GM21737 (cell line): ENCODE measurements around the gene LRP6.
"Not testable (repeated sequence)": the region's sequence is repeated elsewhere in the genome, so short reads cannot be mapped to it uniquely, and the experiment has no call there.

ENCODE experiments used
- ATAC-seq: cut with Tn5 transposase; IDR thresholded peaks from one replicate; pipeline ENCODE4 v1.9.1; 2021; ENCODE audit warnings: mild to moderate bottlenecking, moderate library complexity; ENCODE audit not compliant: unreplicated experiment

Gene LRP6

DNA sequence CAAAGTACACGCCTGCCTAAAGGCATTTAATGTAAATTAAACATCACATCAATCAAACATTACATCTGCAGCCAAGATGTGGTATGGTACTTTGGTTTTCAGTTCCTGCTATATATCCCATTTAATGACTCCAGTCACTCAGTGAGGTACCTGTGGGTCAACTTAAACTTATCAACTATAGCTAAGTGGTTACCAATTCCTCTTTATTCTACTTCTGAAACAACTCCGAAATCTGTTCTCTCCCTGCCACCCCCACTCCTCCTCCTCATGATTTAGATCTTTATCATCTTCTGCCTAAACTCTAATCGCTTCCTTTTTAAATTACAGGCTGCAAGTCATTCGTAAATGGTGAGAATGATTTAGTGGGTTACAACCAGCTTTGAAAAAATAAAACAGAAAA is 138.2 kb downstream of the LRP6 start:
- no peak for ATAC-seq

DNA sequence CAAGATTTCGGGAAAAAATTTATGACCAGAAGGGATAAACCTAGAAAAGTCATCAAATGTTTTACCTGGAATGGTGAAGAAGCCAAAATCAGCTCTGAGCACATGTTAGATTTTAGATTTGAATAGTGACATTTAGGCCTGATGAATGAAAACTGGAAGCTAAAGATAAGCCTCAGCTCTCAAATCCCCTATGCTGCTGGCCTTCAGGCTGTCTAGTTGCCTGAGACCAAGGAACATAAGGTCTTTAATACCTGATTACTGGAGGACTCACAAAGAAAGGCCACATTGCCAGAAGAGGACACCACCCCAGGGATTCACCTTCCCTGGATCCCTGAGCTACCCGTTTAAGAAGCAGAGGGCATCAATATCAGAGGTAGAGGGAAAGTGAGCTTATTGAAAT is 139.5 kb downstream of the LRP6 start:
- no peak for ATAC-seq

DNA sequence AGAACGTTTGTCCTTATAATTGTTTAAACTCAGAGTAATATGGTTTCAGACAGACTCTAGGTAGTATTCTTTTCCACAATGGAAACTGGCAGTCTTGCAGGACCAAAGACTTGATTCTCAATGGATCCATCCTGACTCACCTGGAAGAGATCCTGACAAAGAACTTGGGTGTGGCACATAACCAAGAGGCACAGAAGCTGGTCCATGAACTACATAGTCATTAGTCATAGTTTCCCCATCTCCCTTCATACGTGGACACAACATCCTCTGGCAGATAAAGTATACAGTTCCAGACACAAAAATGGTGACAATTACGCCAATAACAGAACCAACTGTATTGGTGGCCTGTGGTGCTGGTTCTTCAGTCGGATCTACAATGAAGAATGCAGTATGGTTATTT is 140.3 kb downstream of the LRP6 start:
- no peak for ATAC-seq

DNA sequence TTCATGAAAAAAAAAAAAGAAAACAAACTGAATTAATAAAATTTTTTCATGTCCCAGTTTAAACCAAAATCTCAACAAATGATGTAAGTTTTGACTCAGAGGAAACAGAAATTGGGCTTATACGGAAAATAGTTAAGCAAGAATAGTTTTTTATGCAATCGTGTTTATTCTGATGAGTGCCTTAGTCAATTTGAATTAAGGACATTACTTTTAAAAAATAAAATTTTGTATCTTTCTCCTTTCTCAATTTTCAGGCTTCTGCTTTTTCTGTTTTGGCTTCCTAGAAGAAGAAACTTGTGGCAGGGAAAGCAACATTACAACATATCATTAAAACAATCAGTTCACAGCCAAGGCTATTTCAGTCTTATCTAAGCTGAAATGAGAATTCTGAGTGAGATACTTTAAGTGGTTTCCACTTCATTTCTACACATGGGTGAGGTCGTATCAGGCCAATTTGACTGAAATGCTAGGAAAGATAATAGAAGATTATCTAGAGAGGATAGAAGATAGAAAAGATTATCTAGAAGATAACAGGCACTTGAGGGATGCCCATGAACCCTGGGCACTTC is 143.7 kb downstream of the LRP6 start:
- no peak for ATAC-seq

DNA sequence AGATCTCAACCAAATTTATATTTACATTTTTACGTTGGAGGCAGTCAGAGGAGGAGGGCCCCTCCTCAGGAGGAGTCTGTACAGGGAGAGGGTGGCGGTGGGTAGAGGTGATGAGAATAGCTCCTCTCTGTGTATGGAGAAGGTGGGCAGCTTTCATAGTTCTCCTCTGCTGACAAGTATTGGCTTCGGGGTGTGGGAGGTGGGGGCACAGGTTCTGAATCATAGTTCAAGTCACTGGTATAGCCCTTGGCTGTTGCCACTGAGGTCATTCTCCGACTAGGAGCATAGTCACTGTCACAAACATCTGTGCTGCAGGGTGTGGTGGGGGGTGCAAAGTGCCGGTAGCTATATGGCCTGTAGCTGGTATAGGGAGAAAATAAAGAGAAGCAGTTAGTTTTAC is 145.8 kb downstream of the LRP6 start:
- no peak for ATAC-seq

DNA sequence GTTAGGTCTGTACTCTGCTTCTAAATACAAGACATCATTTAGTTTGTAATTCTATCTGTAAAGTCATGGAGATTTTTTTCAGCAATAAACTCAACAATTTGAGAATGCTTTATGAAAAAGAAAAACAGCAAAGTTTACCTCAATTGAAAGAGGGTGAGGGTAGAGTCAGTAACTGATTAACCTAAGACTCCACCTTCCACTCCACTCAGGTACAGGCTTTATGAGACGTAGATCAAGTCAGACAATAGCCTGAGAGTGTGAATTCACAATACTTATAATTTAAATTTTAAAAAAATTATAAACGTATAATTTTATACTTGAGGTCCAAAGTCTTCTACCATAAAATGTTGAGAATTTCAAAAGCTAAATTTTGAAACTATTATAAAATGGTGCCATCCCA is 150.2 kb downstream of the LRP6 start:
- no peak for ATAC-seq

DNA sequence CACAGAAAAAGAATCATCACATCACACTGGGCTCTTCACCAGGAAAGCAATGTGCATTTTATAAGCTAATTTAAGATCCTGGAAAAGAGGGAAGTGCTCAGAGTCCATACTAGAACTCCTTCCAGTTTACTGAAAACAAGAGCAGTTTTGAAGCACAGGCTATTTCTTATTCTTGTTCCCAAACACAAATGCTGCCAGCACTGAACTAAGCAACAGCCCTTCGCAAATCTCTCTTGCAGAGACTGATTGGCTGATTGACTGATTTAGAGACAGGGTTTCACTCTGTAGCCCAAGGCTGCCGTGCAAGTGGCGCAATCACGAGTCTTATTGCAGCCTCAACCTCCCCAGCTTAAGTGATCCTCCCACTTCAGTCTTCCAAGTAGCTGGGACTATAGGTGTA is 151.3 kb downstream of the LRP6 start:
- ATAC-seq = no peak

DNA sequence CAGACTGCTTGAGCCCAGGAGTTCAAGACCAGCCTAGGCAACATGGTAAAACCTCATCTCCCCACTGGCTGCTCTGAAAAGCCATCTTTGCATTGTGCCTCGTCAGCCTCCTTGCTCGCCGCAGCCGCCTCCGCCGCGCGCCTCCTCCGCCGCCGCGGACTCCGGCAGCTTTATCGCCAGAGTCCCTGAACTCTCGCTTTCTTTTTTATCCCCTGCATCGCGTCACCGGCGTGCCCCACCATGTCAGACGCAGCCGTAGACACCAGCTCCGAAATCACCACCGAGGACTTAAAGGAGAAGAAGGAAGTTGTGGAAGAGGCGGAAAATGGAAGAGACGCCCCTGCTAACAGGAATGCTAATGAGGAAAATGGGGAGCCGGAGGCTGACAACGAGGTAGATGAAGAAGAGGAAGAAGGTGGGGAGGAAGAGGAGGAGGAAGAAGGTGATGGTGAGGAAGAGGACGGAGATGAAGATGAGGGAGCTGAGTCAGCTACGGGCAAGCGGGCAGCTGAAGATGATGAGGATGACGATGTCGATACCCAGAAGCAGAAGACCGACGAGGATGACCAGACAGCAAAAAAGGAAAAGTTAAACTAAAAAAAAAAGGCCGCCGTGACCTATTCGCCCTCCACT is 155.8 kb downstream of the LRP6 start:
- ATAC-seq = not testable (repeated sequence)

DNA sequence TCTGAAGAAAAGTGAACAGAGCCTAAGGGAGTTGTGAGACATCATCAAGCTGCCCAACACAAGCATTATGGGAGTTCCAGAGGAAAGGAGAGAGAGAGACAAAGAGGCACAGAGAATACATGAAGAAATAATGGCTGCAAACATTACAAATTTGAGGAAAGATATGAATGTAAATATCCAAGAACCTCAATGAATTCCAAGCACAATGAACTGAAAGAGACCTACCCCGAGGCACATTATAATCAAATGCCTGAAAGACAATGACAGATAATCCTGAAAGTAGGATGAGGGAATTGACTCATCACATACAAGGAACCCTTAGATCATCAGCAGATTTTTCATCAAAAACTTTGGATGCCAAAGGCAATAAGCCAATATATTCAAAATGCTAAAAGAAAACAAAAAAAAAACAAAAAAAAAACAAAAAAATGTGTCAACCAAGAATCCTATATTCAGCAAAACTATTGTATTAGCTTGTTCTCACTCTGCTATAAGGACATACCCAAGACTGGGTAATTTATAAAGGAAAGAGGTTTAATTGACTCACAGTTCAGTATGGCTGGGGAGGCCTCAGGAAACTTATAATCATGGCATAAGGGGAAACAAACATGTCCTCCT is 158.3 kb downstream of the LRP6 start:
- no peak for ATAC-seq

DNA sequence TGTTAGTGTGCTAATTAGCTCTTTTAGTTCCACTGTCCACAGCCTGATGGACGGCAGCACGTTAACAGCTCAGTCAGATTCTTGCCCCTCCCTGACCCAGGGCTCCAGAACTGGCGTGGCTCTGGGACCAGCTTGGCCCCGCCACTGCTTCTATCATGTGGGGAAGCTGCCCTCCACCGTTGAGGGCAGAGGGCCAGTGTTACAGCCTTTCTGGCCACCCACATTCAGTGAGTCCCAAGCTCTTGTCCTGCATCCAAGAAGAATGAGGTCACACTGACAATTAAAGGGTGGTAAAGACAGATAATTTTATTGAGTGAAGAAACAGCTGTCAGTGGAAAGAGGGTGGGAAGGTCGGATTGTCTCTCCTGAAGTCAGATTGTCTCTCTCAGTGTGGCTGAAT is 159.2 kb downstream of the LRP6 start:
- ATAC-seq = no peak

DNA sequence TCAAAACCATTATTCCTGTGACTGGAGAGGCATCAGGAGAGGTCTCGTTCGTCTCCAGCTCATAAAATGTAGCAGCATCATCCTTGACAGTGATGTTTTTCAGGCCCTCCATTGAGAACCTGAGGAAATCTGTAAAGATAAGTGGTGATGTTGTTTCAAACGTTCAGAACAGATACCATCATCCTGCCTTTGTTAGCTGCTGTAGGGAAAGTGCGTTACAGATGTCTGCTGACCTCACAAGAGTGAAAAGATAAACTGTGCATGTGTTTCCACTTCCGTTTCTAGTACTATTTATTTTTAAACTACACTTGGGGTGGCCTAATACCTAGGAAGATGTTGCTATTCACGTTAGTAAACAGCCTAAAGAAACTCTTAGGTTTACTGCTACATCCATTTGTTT is 167.7 kb downstream of the LRP6 start:
- no peak for ATAC-seq

DNA sequence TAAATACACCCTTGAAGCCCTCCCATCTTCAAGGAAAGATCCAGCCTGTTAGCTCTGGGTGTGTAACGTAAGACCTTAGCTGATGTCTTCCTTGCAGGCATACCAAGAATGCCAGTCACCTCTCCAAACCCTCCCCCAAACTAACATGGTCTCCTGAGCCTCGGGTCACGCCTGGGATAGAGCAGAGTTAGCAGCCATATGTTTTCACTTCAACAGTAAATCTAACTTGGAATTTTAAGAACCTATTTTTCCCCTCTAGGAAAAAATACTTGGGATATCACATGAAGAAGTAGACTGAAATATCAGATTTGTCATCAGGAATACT is 168.2 kb downstream of the LRP6 start:
- no peak for ATAC-seq

DNA sequence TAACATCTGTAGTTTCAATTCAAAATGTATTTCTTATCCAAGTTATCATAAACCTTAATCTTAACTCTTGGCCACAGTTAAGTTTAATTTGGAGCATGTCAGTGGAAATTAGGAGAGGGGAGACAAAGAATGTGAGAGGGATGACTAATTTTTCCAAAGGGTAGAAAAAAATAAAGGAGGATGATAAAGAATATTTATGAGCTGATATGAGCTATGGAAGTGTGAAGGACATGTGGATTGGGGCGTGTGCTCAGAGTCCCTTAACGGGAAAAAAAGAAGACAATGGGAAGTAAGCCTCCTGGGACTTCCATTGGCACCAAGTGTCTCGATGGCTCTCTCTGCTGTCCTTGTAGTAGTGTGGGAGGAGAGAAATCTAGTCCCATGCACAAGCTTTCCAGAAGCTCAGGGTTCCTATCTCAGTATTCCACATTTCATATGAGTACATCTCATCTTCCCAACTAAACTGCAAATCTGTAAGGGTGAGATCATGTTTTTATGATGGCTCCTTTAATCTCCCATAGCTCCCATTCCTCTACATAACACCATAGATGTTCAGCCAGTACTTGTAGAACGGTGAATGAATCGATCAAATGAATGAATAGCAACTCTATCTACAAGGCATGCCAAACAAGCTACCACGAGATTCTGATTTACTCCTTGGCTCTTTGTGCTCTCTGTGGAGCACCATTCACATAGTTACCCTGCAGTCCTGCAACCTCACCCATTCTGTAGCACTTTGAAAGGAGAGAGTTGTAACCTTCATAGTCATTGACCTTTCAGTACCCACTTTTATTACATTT is 168.8 kb downstream of the LRP6 start:
- ATAC-seq = no peak

DNA sequence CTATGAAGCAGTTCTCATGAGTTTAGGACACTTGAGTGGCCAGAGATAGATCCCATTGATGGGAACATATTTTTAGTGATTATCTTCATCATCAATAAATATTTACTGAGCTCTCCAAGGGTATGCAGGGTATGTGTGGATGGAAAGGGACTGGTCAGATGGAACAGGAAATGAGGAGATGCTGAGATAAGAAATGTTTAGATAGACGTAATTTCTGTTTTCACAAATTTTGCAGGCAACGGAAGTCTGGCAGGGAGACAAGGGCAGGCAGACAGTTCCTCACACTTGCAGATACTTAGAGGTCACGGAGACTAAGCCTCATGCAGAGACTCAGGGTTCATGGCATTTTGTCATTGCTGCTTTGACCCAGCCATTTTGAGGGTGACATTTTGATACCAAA is 171.8 kb downstream of the LRP6 start:
- no peak for ATAC-seq

DNA sequence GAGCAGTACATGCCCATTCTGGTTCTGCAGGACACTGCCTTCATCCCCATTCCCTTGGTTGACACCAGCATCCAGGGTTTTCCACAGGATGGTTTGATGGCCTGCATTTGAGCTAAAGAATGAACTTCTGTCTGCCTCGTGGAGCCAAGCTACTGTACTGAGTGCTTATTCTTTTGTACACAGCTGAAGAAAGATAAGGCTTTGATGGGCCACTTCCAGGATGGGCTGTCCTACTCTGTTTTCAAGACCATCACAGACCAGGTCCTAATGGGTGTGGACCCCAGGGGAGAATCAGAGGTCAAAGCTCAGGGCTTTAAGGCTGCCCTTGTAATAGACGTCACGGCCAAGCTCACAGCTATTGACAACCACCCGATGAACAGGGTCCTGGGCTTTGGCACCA is 172.4 kb downstream of the LRP6 start:
- ATAC-seq = no peak

DNA sequence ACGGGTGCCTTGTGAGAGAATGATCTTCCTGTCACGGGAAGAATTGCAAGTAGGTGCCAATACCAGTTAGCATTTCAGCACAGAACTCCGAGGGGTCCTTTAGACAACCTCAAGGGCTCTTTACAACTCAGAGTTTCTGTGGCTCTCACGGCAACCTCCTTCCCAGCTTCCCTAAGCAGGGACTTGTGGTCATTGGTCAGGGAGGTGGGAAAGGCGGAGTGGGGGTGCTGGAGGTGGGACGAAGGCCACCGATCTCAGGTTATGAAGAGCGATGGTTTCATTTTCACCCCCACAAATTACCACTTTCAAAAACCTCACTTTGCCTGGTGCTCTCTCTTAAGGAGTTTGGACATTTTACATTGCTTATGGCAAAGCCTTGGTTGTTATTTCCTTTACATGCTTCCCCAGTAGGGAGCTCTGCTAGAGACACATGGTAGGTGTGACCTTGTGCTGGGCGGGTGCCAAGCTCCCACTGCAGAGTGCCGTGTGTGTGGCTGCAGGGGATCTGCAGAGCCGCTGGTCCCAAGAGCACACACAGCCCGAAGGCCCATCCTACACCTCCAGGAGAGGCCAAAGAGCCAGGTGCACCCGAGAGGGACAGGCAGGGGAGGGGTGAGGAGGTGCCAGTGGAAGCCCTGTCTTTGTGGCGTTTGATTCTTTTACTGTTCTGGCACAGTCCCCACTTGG is 174.7 kb downstream of the LRP6 start:
- ATAC-seq = no peak

DNA sequence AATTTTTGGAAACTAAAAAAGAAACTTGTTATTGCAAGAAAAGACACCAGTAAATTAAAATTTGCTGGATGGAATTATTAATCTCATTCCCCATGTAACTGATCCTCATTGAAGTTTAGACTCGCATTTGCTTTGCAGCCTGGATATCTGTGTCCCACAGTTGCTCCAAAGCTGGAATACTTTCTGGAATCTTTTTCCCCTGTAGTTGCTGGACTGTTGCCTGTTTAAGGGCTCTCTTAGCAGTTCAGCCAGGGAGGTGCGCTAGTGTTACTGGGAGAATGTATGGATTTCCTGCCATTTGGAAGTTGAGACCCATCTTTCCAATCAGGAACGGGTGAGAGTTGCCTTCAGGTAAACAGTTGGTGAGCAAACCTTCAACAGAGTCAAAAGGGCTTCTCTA is 175.8 kb downstream of the LRP6 start:
- no peak for ATAC-seq

DNA sequence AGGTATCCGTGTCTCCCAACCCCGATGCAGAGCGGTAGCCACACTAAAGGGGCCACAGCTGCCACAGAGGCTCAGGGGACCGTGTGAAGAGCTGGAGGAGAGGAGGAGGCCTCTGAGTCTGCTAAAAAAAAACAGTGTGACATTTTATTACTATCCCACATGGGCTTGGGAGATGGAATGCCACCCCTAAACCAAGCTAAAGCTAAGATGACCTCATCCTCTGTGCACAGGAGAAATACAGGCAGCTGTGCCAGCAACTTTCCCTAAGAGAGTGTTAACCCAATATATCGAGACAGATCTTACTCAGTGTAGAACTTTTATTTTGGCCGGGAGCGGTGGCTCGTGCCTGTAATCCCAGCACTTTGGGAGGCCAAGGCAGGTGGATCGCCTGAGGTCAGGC is 178.1 kb downstream of the LRP6 start:
- ATAC-seq = no peak

DNA sequence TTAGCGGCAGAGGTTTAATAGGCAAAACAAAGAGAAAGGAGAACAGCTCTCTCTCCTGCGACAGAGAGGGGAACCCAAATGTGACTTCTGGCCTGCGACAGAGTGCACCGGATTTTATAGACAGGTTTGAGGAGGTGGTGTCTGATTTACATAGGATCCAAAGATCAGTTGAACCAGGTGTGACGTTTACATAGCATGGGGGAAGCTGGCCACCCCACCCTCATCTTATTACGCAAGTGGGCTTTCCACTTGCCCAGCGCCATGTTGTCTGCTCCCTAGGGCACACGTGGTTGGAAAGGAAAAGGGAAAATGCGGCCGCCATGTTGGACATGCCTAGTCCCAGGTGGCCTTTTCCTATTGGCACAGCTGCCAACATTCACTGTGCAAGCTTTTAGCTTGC is 178.7 kb downstream of the LRP6 start:
- no peak for ATAC-seq

DNA sequence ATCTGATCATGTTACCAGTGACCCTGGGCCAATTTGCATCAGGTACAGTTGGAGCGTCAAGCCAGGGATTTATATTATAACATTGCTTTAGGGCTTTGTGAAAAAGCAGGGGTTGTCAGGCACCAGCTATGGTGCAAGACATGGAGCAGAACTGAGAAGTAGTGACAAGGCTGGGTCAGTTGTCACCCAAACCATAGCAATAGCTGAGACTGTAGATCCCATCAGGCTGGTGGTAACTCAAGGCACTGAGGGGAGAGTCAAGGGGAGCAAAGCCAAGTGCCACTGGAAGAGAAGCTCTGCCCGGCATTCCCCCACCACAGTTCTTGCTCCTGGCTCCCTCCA is 179.2 kb downstream of the LRP6 start:
- ATAC-seq = no peak

DNA sequence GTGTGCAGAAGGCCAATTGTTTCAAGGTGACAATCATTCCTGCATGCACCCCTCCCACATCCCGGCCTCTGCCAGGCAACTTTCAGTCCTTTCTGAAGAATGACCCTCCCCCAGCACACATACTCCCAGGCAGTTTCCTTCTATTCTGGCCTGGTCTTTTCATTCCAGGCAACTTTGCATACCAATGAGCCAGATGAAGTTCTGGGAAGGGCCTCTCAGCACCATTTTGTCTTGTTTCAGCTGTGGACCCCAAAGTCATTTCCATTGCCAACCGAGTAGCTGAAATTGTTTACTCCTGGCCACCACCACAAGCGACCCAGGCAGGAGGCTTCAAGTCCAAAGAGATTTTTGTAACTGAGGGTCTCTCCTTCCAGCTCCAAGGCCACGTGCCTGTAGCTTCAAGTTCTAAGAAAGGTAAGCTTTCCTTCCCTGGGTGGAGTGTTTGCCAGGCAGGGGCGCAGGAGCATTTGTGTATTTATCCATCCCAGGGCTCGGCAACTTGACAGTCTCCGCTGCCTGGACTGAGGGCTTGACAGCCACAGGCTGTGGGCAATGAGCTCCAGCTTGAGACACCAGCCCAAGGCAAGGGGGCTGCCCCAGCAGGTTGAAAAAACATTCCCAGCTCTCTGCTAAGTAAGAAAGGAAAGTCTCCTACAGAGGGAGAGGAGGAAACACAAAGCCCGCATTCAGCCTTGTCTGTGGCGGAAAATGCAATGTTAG is 179.7 kb downstream of the LRP6 start:
- no peak for ATAC-seq
